B cell (primary cell): Measurements from ENCODE around the gene CWC27. TPM values are rescaled to one million over a fixed set of nuclear protein-coding genes. Genes with fewer than 3 reads are reported as not detected.

Experiments used
- ATAC-seq: fragments of 200-7000 bp; cut with Tn5 transposase; one replicate; pipeline ENCODE4 v1.10.0; 2021; ENCODE audit warnings: low read depth, mild to moderate bottlenecking, moderate number of reproducible peaks, moderate library complexity
- CTCF ChIA-PET: fragments of 350-600 bp; sonication (Branson Sonifier 250); formaldehyde crosslinking; loops from one replicate; lab custom pipeline; 2021; ENCODE audit warnings: antibody characterized with exemption, inconsistent platforms; lab: Charles Lee
- POLR2A ChIA-PET: fragments of 350-600 bp; sonication (Branson Sonifier 250); formaldehyde crosslinking; loops from one replicate; lab custom pipeline; 2021; ENCODE audit warnings: antibody characterized with exemption; lab: Charles Lee
- DNase-seq: peaks from one replicate; pipeline ENCODE4 v3.0.0; 2013
- H2AFZ ChIP-seq: 2 replicates; pipeline ENCODE4 v1.6.1; 2012; ENCODE audit warnings: mild to moderate bottlenecking, low read depth, low read length; ENCODE audit not compliant: insufficient read depth, poor library complexity, severe bottlenecking
- H3K27ac ChIP-seq, 2 donors: 1 replicate in 1 of 2; 2 replicates in 1 of 2; pipeline ENCODE4 v1.5.1; 2012 to 2013; ENCODE audit warnings: low read length in 2 of 2, mild to moderate bottlenecking in 2 of 2, moderate library complexity in 1 of 2
- H3K27me3 ChIP-seq, 4 experiments: fragments of 200-600 bp in 1 of 4; sonication (generic) in 1 of 4; replicated peaks in 1 of 4; 1 replicate in 2 of 4; 2 replicates in 2 of 4; pipeline versions ENCODE4 v1.6.1 to v1.7.0; 2013 to 2016; ENCODE audit warnings: low read length in 3 of 4, mild to moderate bottlenecking in 2 of 4, mixed read lengths in 1 of 4, moderate library complexity in 1 of 4; ENCODE audit not compliant: insufficient read depth in 4 of 4, control insufficient read depth in 3 of 4; ENCODE audit errors: control extremely low read depth in 1 of 4
- H3K36me3 ChIP-seq, 2 experiments: replicated peaks in 1 of 2; 1 replicate in 1 of 2; 2 replicates in 1 of 2; pipeline versions ENCODE4 v1.6.1 to v1.7.1; 2013; ENCODE audit warnings: low read length in 1 of 2; ENCODE audit not compliant: insufficient read depth in 2 of 2, control insufficient read depth in 1 of 2; ENCODE audit errors: control extremely low read depth in 1 of 2, extremely low read depth in 1 of 2
- H3K4me1 ChIP-seq, 2 donors: fragments of 200-600 bp in 1 of 2; sonication (generic) in 1 of 2; 1 replicate in 1 of 2; 2 replicates in 1 of 2; pipeline versions ENCODE4 v1.5.1 to v1.6.1; 2013 to 2017; ENCODE audit warnings: low read length in 2 of 2; ENCODE audit not compliant: control insufficient read depth in 2 of 2, insufficient read depth in 2 of 2
- H3K4me2 ChIP-seq: replicated peaks from 2 replicates; pipeline ENCODE3; 2012; ENCODE audit warnings: mild to moderate bottlenecking, low read depth, low read length; ENCODE audit not compliant: poor library complexity, severe bottlenecking
- H3K4me3 ChIP-seq, 5 experiments: fragments of 200-600 bp in 1 of 5; sonication (generic) in 1 of 5; 1 replicate in 3 of 5; 2 replicates in 2 of 5; pipeline versions ENCODE4 v1.5.1 to v1.7.0; 2011 to 2016; ENCODE audit warnings: low read length in 4 of 5, mild to moderate bottlenecking in 4 of 5, low read depth in 2 of 5, control low read depth in 1 of 5, moderate library complexity in 1 of 5; ENCODE audit not compliant: insufficient read depth in 1 of 5; ENCODE audit errors: control extremely low read depth in 1 of 5, extremely low read depth in 1 of 5
- H3K79me2 ChIP-seq: fragments of 200-600 bp; sonication (generic); one replicate; pipeline ENCODE4 v1.6.0; 2016; ENCODE audit warnings: low read length; ENCODE audit not compliant: control insufficient read depth, insufficient read depth
- H3K9ac ChIP-seq: fragments of 200-600 bp; sonication (generic); 2 replicates; pipeline ENCODE4 v1.6.1; 2017; ENCODE audit warnings: mild to moderate bottlenecking, low read length, moderate library complexity
- H3K9me3 ChIP-seq, 3 donors: one replicate each; pipeline versions ENCODE4 v1.6.1 to v1.7.1; 2013; ENCODE audit warnings: low read length in 2 of 3; ENCODE audit not compliant: control insufficient read depth in 2 of 3, insufficient read depth in 1 of 3; ENCODE audit errors: control extremely low read depth in 1 of 3
- H4K20me1 ChIP-seq: 2 replicates; pipeline ENCODE4 v1.6.0; 2012; ENCODE audit warnings: mild to moderate bottlenecking, low read length; ENCODE audit not compliant: insufficient read depth, control insufficient read depth, poor library complexity, severe bottlenecking
- H3K27ac Mint-ChIP-seq: one replicate; pipeline ENCODE4 v1.8.0; 2021; ENCODE audit warnings: mixed read lengths
- H3K27me3 Mint-ChIP-seq: one replicate; pipeline ENCODE4 v1.8.0; 2021; ENCODE audit warnings: mixed read lengths
- H3K4me1 Mint-ChIP-seq: one replicate; pipeline ENCODE4 v1.8.0; 2021; ENCODE audit warnings: mixed read lengths
- H3K4me3 Mint-ChIP-seq: one replicate; pipeline ENCODE4 v1.8.0; 2021; ENCODE audit warnings: mixed read lengths
- H3K9me3 Mint-ChIP-seq: one replicate; pipeline ENCODE4 v1.8.0; 2022; ENCODE audit warnings: mixed read lengths; ENCODE audit not compliant: insufficient read depth
- EZH2 ChIP-seq: IDR thresholded peaks from 2 replicates; pipeline ENCODE4 v1.6.1; 2012; ENCODE audit warnings: borderline replicate concordance, low read depth, mild to moderate bottlenecking, moderate library complexity, low read length; ENCODE audit not compliant: insufficient read depth, poor library complexity, severe bottlenecking
- WGBS: methylation state at CpG from one replicate; pipeline ENCODE4 v1.1.5; 2013; ENCODE audit warnings: missing lambda C conversion rate; ENCODE audit not compliant: insufficient coverage; 5-methylcytosine and 5-hydroxymethylcytosine counted together
- intact Hi-C: fragments of 100-400 bp; cut with micrococcal nuclease; formaldehyde crosslinking; loops from one replicate; pipeline ENCODE4 v1.10.0; 2022
- polyA plus RNA-seq: library from polyadenylated mRNA; depleted of rRNA; stranded (reverse); fragments of >200 nt; gene quantifications from 2 replicates; pipeline ENCODE4 v1.2.3, GENCODE V29; 2012
- total RNA-seq, 2 donors: library from RNA; stranded (reverse); fragments of 120-200 nt in 1 of 2; gene quantifications; 1 replicate in 1 of 2; 2 replicates in 1 of 2; pipeline versions ENCODE4 v1.2.3 to v1.2.4, GENCODE V29; 2013 to 2022
- TF ChIP-seq, protein P1 (sequence below): fragments of 200-600 bp; IDR thresholded peaks from one replicate; pipeline ENCODE4 v1.8.0; 2022; ENCODE audit warnings: antibody characterized with exemption, mild to moderate bottlenecking

The CWC27 gene
- total and polyA plus RNA-seq, 2 donors (not counting 1 experiment from before 2014, with no cell fraction given), result 6.6 to 30.5 TPM

DNA sequence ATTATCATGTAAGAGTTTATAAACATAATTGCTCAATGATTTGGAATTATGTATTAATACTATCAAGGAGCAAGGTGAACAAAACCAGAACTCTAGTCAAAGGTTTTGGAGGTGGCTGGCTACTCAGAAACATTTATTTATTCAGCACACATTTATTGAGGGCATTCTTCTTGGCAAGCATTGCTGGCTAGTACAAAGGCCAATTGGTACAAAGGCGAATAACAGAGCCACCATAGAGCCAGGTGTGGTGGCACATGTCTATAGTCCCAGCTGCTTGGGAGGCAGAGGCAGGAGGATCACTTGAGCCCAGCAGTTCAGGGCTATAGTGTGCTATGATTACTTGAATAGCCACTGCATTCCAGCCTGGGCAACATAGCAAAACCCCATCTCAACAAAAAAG, 242.1 kb downstream of the CWC27 start:
- Histone ChIP-seq H3K79me2 (no peaks in the 10 kb centered on the region), H3K36me3 (no peaks in the 10 kb centered on the region), H3K9ac (no peak overlapping the region), H3K9me3 (no peaks in the 10 kb centered on the region), H2AFZ (no peak overlapping the region), H3K4me1 (no peaks in the 10 kb centered on the region), H3K4me2 (no peak overlapping the region), H3K4me3 (no peak overlapping the region), H3K27me3 (no peaks in the 10 kb centered on the region), H3K27ac (no peak overlapping the region), H4K20me1 (no peaks in the 10 kb centered on the region)
- H3K27ac Mint-ChIP-seq, result no peak overlapping the region
- DNase-seq, result no peak
- TF ChIP-seq EZH2, result no peak
- TF ChIP-seq, protein P1, sequence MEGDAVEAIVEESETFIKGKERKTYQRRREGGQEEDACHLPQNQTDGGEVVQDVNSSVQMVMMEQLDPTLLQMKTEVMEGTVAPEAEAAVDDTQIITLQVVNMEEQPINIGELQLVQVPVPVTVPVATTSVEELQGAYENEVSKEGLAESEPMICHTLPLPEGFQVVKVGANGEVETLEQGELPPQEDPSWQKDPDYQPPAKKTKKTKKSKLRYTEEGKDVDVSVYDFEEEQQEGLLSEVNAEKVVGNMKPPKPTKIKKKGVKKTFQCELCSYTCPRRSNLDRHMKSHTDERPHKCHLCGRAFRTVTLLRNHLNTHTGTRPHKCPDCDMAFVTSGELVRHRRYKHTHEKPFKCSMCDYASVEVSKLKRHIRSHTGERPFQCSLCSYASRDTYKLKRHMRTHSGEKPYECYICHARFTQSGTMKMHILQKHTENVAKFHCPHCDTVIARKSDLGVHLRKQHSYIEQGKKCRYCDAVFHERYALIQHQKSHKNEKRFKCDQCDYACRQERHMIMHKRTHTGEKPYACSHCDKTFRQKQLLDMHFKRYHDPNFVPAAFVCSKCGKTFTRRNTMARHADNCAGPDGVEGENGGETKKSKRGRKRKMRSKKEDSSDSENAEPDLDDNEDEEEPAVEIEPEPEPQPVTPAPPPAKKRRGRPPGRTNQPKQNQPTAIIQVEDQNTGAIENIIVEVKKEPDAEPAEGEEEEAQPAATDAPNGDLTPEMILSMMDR, result no peak
- intact Hi-C loops, result no loop called here
- ATAC-seq, result no peak
- no peak overlapping the region for H3K4me3 Mint-ChIP-seq
- CTCF ChIA-PET, result no interaction called here
- WGBS, result no CpG with 5 or more reads among the region's 1 CpG
- H3K4me1 Mint-ChIP-seq, result no peaks in the 10 kb centered on the region
- POLR2A ChIA-PET, result no interaction called here
- no peaks in the 10 kb centered on the region for H3K27me3 Mint-ChIP-seq
- no peaks in the 10 kb centered on the region for H3K9me3 Mint-ChIP-seq

DNA sequence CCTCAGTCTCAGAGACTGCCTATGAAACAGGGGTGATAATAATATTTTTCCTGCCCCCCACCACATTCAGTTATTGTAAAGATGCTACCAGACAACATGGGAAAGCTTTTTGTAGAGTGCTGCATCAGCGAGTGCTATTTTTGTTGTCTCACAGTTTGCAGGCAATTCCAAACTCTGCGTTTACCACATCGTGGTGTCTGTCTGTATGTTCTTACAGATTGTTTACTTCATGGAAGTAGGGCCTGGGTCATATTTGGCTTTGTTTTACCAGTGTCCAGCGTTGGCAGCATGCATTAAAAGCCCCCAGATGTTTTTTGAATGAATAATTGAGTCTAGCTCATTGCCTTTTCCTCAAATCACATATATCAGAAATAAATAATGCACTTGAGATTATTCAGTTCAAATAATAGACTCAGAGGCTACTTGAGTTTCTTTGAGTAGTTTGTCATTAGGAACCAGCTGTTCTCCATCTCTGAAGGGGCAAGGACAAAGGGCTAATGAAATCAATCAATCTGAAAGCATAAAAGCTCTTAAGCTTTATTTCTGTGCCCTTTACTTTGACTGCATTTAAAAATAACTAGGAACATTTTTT, 243.7 kb downstream of the CWC27 start:
- no peak overlapping the region for H3K4me3 ChIP-seq
- POLR2A ChIA-PET, result no interaction called here
- H3K36me3 ChIP-seq, result no peaks in the 10 kb centered on the region
- H3K27me3 ChIP-seq, result no peaks in the 10 kb centered on the region
- WGBS, result 100% methylated on average over 1 of the region's 4 CpGs
- no peak overlapping the region for H3K27ac ChIP-seq
- no peaks in the 10 kb centered on the region for H4K20me1 ChIP-seq
- CTCF ChIA-PET, result no interaction called here
- Mint-ChIP-seq H3K4me1 (no peaks in the 10 kb centered on the region), H3K27me3 (no peaks in the 10 kb centered on the region), H3K27ac (no peak overlapping the region), H3K4me3 (no peak overlapping the region), H3K9me3 (no peaks in the 10 kb centered on the region)
- ATAC-seq (no peak), DNase-seq (no peak)
- H2AFZ ChIP-seq, result no peak overlapping the region
- no peaks in the 10 kb centered on the region for H3K79me2 ChIP-seq
- no peak overlapping the region for H3K4me2 ChIP-seq
- TF ChIP-seq, protein P1, result no peak
- no peak for TF ChIP-seq EZH2
- no peaks in the 10 kb centered on the region for H3K9me3 ChIP-seq
- intact Hi-C loops, result no loop called here
- H3K9ac ChIP-seq, result no peak overlapping the region
- no peaks in the 10 kb centered on the region for H3K4me1 ChIP-seq
